ENCODE data around the gene ZFPL1.

The ZFPL1 gene

GRCh38 chr11:65135633-65136145, 51.7 kb downstream of the ZFPL1 start:
- TF ChIP-seq CTCF (IDR thresholded peaks at IDR 0.05): no peak

GRCh38 chr11:65136515-65137096, 52.6 kb downstream of the ZFPL1 start:
- no peak for TF ChIP-seq CTCF (IDR thresholded peaks at IDR 0.05)

Measured in LNCAP (cell line).